ENCODE measurements around the gene ABAT.

Gene ABAT

GRCh38 chr16:8758022-8758421 lies 83.6 kb downstream of the ABAT start:
- Histone ChIP-seq H3K4me3 (ENCODE audit: low read length) (no peak overlapping the region), H3K27ac (ENCODE audit: low read length) (no peak overlapping the region), H3K9me3 (ENCODE audit: insufficient read depth, low read length) (no peaks in the 10 kb centered on the region), H3K4me2 (ENCODE audit: low read length) (no peak overlapping the region), H3K27me3 (ENCODE audit: low read depth, low read length) (no peaks in the 10 kb centered on the region), H3K4me1 (ENCODE audit: low read length) (no peaks in the 10 kb centered on the region), H3K79me2 (ENCODE audit: low read length) (no peaks in the 10 kb centered on the region), H4K20me1 (ENCODE audit: insufficient read depth, low read length) (no peaks in the 10 kb centered on the region), H3K9ac (ENCODE audit: low read length) (no peak overlapping the region), H3K36me3 (replicated peaks; ENCODE audit: low read depth, low read length) (no peaks in the 10 kb centered on the region), H2AFZ (ENCODE audit: low read depth, low read length) (no peak overlapping the region)
- TF ChIP-seq EZH2phosphoT487 (IDR thresholded peaks at IDR 0.05; ENCODE audit: low read depth) (no peak), CTCF (IDR thresholded peaks at IDR 0.05; ENCODE audit: low read depth, low read length) (no peak)

- Histone ChIP-seq H2AFZ (ENCODE audit: low read depth, low read length) (no peak overlapping the region), H3K9ac (ENCODE audit: low read length) (no peak overlapping the region), H3K27me3 (ENCODE audit: low read depth, low read length) (no peaks in the 10 kb centered on the region), H3K36me3 (replicated peaks; ENCODE audit: low read depth, low read length) (no peaks in the 10 kb centered on the region), H4K20me1 (ENCODE audit: insufficient read depth, low read length) (no peaks in the 10 kb centered on the region), H3K4me1 (ENCODE audit: low read length) (no peaks in the 10 kb centered on the region), H3K27ac (ENCODE audit: low read length) (no peak overlapping the region), H3K4me3 (ENCODE audit: low read length) (no peak overlapping the region), H3K9me3 (ENCODE audit: insufficient read depth, low read length) (no peaks in the 10 kb centered on the region), H3K4me2 (ENCODE audit: low read length) (no peak overlapping the region), H3K79me2 (ENCODE audit: low read length) (no peaks in the 10 kb centered on the region)
- TF ChIP-seq CTCF (IDR thresholded peaks at IDR 0.05; ENCODE audit: low read depth, low read length), result no peak
- no peak for TF ChIP-seq EZH2phosphoT487 (IDR thresholded peaks at IDR 0.05; ENCODE audit: low read depth)
Measured at GRCh38 chr16:8760021-8760420, 85.6 kb downstream of the ABAT start.

GRCh38 chr16:8761078-8761477 lies 86.7 kb downstream of the ABAT start:
- TF ChIP-seq EZH2phosphoT487 (IDR thresholded peaks at IDR 0.05; ENCODE audit: low read depth) (no peak), CTCF (IDR thresholded peaks at IDR 0.05; ENCODE audit: low read depth, low read length) (no peak)
- Histone ChIP-seq H4K20me1 (ENCODE audit: insufficient read depth, low read length) (no peaks in the 10 kb centered on the region), H3K4me3 (ENCODE audit: low read length) (no peak overlapping the region), H3K4me1 (ENCODE audit: low read length) (no peaks in the 10 kb centered on the region), H3K27me3 (ENCODE audit: low read depth, low read length) (no peaks in the 10 kb centered on the region), H3K79me2 (ENCODE audit: low read length) (no peaks in the 10 kb centered on the region), H3K9ac (ENCODE audit: low read length) (no peak overlapping the region), H2AFZ (ENCODE audit: low read depth, low read length) (no peak overlapping the region), H3K9me3 (ENCODE audit: insufficient read depth, low read length) (no peaks in the 10 kb centered on the region), H3K36me3 (replicated peaks; ENCODE audit: low read depth, low read length) (no peaks in the 10 kb centered on the region), H3K27ac (ENCODE audit: low read length) (no peak overlapping the region), H3K4me2 (ENCODE audit: low read length) (no peak overlapping the region)

- H3K4me2 ChIP-seq (ENCODE audit: low read length), result no peak overlapping the region
- no peak overlapping the region for H3K9ac ChIP-seq (ENCODE audit: low read length)
- H3K79me2 ChIP-seq (ENCODE audit: low read length), result no peaks in the 10 kb centered on the region
- no peaks in the 10 kb centered on the region for H3K36me3 ChIP-seq (replicated peaks; ENCODE audit: low read depth, low read length)
- H3K27ac ChIP-seq (ENCODE audit: low read length), result no peak overlapping the region
- no peak for TF ChIP-seq CTCF (IDR thresholded peaks at IDR 0.05; ENCODE audit: low read depth, low read length)
- no peak for TF ChIP-seq EZH2phosphoT487 (IDR thresholded peaks at IDR 0.05; ENCODE audit: low read depth)
- no peaks in the 10 kb centered on the region for H3K27me3 ChIP-seq (ENCODE audit: low read depth, low read length)
- no peaks in the 10 kb centered on the region for H4K20me1 ChIP-seq (ENCODE audit: insufficient read depth, low read length)
- no peaks in the 10 kb centered on the region for H3K9me3 ChIP-seq (ENCODE audit: insufficient read depth, low read length)
- no peak overlapping the region for H3K4me3 ChIP-seq (ENCODE audit: low read length)
- no peaks in the 10 kb centered on the region for H3K4me1 ChIP-seq (ENCODE audit: low read length)
- H2AFZ ChIP-seq (ENCODE audit: low read depth, low read length), result no peak overlapping the region
Measured at GRCh38 chr16:8762254-8762653, 87.8 kb downstream of the ABAT start.
